Activated naive CD8-positive, alpha-beta T cell treated with anti-CD3 and anti-CD28 coated beads, Interleukin-2, amount 50 U/mL, for 16 hours (primary cell): ENCODE results near the gene PCDHA10.

Experiments
- DNase-seq: peaks from one replicate; pipeline ENCODE4 v3.0.0-alpha.2; 2020; ENCODE audit warnings: low read depth, low spot score

Gene PCDHA10

GRCh38 chr5:140882591-140882899, 26.8 kb downstream of the PCDHA10 start:
- DNase-seq = no peak

GRCh38 chr5:140883373-140883772, 27.7 kb downstream of the PCDHA10 start:
- DNase-seq = no peak

- DNase-seq = no peak
Observed at GRCh38 chr5:140883927-140884697, 28.4 kb downstream of the PCDHA10 start.

GRCh38 chr5:140916325-140916724, 60.6 kb downstream of the PCDHA10 start:
- DNase-seq = no peak
